GM18502 (cell line): Measurements from ENCODE around the gene HSPA12B.

Experiments
- ATAC-seq: cut with Tn5 transposase; IDR thresholded peaks from one replicate; pipeline ENCODE4 v1.9.1; 2021; ENCODE audit warnings: mild to moderate bottlenecking; ENCODE audit not compliant: unreplicated experiment, poor library complexity

HSPA12B gene

DNA sequence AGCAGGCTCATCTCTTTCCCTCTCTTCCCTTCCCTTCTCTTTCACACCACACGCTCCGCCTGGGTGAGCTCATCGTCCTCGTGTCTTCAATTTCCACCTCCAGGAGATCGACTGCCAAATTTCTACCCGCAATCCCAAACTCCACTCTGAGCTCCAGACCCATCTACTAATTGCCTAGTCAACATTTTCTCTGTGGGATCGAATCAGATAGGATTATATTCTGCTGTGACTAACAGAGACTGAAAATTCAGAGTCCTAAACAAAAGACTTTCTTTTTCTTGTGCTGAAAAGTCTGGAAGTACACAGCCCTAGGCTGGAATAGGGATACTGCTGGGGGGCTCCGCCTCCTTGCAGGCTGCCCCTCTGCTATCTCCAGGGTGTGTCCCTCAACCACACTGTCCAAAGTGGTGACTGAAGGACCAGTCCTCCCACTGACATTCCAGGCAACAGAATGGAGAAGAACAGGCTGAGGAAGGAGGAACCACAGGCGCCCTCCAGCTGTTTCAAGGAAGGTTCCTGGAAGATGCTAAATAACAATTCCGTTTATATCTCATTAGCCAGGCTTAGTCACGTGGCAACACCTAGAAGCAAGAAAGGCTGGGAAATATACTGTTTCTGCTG lies 5.0 kb upstream of the HSPA12B start:
- no peak for ATAC-seq

DNA sequence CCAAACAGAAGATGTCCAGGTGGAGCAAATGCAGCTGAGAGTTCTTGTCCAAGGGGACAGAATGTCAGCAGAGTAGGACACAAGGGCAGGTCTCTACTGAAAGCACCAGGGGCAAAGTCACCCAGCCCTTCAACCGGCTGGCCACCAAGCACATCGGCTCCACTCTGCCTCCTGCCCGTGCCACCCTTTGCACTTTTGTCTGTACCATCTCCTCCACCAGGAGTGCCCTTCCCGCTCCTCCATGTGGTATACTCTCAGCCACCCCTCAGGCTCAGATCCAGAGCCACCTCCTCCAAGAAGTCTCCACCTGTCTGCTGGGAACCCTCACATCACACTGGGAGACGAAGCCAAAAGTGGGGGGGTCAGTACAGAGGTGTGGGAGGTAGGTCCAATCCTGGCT lies 4.1 kb upstream of the HSPA12B start:
- ATAC-seq = no peak

DNA sequence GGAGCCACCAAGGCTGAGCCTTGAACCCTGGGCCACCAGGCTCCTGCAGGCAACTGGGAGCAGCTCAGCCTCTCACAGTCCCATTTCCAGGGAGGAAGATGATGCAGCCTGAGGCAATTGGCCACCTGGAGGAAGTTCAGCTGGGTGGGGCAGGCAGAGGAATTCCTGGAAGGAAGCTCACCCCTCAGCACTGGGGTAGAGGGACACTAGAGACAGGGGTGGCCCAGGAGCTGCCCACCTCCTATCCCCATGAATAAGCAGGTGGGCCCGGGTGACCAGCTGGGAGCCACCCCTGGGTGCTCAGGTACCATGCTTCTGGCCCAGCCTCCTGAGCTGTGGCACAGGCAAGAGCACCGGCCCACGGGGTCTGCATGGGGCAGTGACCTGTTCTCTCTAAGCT lies 3.6 kb upstream of the HSPA12B start:
- no peak for ATAC-seq

DNA sequence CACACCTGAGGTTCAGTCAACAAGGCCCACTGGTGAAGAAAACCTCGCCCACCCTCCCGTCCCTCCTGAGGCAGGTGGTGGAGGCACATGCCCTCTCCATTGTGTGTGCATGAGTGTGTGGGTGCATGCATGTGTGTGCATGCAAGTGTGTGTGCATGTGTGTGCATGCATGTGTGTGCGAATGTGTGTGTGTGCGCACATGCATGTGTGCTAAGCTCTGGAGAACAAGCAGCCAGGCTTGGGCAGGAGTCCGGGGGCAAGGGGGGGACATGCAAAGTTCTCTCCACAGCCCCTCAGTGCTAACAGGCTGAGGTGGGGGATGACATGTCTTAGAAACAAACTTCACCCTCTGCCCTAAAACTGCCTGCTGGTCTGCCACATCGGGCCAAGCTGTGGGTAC lies 3.1 kb upstream of the HSPA12B start:
- ATAC-seq = no peak

DNA sequence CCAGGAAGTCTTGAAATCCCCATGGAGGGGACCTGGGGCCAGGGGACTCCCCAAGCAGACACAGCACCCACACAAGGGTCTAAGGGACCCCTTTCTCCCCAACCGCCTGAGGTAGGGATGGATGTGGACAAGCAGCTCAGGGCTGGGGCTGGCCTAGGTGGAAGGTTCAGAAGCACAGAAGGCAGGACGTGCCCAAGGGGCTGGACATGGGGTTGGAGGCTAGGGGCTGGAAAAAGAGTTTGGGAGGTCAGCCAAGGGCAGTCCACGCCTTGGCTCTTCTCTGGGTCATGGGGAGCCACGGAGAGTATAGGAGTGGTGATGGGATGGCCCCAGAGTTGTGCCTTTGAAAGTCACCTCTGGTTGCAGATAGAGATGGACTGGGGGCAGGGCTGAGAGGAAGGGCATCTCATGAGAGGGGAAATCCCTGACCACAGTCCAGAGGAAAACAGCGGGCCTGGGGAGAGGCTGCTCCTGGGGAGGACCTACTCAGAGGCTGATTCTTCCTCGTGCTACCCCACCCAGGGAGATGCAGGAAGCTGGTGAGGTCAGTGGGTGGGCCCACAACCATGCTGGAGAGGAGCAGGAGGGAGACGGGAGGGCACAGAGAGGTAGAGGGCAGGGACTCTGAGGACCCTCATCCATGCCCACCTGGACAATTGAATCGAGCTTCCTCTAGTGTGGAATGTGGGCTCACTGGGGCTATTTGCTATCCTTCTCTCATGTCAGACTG lies 2.5 kb upstream of the HSPA12B start:
- no peak for ATAC-seq

DNA sequence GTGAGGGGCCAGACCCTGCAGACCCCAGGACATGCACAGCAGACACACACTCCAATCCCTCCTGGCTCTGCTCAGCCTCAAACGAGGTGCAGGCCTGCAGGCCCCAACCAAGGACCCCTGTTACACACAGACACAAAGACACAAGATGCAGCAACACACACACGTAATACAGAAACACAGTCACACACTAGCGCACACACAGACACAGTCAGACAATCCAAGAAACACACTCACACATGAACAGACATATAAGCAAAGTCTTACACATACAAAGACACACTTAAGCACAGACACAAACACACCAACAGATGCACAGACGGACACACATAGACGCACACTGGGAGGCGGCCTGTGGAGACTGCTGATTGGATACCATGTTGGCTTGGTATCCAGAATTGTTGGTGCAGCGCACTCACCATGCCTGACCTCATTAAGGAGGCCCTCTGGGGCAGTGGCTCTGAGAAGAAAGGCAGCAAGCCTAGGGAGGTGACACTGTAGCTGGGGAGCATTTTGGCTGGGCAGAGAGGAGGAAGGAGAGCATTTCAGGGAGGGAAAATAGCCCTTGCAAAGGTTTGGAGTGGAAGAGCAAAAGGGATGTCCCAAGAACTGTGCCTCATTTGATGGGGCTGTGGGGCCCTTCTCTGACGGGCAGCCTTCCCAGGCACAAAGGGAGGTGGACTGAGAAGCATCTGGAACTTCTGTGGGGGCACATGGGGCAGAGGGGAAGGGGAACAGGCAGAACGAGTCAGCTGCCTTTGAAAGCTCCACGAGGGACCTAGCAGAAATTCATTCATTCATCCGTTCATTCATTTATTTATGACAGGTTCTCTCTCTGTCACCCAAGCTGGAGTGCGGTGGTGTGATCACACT lies 1.4 kb upstream of the HSPA12B start:
- ATAC-seq = no peak

DNA sequence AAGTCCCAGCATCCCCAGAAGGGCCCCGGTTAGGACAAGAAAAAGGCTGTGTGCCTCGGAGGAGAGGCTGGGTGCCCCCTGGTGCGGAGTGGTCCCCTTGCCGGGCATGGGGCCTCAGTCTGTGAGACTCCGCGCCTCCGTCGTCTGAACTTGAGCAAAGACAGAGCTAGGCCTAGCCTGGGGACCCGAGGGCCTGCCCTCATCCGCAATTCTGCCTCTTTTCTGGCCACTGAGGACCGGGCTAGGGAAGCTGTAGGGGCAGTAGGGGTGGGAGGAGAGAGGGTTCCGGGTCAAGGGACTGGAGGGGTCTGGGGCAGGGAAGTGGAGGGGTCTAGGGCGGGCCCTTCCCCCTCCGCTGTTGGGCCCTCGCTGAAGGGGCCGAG lies 550 bp upstream of the HSPA12B start:
- no peak for ATAC-seq

DNA sequence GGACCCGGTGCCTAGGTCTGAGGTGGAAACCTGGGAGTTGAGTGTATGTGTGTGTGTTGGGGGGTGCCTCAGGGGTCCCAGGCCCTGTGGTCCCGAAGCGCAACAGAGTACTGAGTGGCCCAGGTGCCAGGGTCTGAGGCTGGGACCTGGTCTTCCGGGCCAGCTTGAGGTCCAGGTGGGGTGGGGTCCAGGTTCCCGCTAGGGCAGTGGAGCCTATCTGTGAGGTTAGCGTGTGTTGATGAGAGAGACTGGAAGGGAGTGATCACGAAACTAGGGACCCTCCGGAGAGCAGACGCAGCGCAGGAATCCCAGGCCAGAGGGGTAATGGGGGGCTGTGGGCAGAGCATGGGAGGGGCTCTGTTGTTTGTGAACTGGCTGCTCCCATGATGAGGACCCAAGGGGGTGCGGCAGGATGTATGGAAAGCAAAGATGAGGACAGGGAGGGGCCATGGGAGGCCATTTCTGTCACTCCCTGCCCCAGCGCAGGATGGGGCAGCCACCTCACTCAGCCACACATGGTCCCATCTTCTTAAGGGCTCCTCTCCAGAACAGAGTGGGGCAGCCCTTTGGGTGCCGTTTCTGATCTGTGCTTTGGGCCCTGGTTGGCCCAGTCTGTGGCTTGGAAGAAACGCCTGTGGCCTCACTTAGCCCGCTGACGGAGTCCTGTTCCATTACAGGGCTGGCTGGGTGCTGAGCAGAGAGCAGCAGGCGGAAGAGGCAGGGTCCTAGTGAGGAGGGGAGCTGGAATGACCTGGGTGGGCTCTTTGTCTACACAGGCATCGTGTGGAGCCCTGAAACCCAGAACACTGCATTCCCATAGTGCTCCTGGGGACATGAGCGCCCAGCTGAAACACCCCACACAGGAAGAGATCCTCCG lies 872 bp downstream of the HSPA12B start:
- no peak for ATAC-seq

DNA sequence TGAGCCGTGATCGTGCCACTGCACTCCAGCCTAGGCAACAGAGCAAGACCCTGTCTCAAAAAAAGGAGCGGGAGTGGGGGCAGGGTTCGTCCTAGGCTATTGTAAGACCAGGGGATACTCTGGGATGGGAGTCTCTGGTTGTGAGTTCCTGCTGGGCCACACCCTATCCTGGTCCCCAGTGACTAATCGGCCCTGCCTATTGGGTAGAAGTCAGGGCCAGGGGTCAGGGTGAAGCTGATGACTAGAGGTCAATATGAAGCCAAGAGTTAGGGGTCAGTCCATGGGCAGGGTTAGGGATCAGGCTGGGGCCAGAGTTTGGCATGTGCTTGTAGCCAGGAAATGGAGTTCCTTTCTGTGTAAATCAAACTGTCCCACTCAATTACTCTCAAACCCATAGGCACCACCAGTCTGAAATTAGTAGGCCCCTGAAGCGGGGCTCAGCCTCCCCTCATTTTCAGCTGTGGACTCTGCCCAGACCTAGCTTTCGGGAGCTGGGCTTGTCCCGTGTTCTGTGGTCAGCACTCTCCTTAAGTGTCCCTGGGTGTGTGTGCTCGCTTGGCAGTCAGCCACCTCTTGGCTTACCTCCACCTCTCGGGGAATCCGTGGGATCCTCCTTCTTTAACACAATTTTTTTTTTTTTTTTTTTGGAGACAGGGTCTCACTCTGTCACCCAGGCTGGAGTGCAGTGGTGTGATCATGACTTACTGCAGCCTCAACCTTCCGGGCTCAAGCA lies 1.8 kb downstream of the HSPA12B start:
- no peak for ATAC-seq

DNA sequence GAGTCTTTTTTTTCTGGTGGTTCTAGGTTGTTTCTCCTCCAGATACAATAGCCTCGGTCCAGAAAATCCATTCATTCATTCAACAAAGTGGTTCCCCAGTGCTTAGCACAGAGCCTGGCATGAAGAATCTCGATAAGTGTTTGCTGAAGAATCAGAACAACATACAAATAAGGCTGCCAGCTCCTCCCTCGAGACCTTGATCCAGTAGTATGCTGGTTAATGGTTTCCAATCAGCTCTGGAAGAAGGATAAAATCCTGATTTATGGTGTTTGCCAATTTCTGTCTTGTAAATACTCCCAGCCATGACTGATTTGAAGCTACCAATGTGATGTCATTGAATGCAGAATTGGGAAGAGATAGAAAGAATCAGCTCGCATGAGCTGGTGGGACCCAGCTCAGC lies 3.3 kb downstream of the HSPA12B start:
- ATAC-seq = no peak

DNA sequence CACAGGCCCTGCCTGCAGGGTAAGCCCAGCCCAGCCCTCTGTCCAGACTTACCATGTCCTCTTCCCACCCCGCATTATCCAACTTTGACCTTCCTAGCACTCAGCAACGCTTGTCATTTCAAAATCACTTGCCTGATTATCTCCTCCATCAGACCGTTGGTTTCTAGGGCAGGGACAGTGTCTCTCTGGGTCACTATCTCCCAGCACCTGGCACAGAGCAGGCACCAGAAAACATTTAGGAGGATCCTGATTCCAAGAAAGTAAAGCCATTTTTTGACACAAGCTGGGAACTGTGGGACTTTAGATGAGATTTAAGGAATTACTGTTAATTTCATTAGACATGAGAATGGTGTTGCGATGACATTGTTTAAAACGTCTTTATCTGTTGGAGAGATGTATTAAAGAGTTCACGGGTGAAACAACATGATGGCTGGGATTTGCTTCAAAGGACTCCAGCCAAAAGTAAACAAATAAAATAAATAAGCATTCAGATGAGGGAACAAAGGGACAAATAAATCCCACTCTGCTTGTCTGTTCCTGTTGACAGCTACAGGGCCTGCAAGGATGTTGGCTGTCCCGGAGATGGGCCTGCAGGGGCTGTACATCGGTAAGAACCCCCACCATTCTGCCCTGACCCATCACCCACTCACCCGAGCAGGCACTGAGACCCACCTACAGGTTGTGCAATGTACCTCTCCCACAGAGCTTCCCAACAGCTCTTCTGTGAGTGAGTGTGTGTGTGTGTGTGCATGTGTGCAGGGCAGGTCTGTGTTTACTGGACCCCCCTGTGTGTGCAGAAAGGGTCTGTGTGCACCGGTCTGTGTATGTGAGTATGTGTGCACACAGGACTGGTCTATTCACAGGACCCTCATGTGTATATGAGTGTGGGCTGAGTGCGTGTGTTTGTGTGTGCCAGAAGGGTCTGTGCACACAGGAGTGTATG lies 5.9 kb downstream of the HSPA12B start:
- no peak for ATAC-seq

DNA sequence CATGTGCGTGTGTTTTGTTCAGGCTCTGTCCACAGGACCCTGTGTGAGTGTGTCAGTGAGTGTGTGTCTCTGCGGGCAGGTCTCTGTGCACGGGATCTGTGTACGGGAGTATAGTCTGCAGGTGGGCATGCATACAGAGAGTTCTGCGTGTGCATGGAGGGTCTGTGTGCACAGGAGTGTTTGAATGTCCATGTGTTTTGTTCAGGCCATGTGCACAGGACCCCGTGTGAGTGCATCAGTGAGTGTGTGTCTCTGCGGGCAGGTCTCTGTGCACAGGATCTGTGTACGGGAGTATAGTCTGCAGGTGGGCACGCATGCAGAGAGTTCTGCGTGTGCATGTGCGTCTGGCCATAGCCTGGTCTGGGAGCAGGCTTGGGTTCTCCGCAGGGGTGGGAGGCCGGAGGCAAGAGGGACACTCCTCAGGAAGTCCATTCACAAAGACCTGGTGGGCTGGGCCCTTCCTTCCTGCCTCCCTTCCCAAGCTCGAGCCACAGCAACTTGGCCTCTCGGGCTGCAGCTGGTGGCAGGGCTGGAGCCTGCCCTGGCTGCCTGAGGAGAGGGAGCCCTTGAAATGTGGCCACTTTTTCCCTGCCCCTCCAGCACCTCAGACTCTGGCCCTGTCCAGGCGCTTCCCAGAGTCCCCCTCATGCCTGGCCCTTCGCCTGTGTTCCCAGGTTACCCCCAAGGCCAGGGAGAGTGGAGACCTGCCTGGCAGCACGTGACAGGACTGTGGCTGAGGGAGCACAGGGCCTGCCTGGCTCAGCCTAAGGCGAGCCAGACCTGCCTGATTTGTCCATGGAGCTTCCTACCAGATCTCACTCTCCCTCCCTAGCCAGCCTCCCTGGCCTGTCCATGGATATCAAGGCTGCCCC lies 6.8 kb downstream of the HSPA12B start:
- no peak for ATAC-seq

DNA sequence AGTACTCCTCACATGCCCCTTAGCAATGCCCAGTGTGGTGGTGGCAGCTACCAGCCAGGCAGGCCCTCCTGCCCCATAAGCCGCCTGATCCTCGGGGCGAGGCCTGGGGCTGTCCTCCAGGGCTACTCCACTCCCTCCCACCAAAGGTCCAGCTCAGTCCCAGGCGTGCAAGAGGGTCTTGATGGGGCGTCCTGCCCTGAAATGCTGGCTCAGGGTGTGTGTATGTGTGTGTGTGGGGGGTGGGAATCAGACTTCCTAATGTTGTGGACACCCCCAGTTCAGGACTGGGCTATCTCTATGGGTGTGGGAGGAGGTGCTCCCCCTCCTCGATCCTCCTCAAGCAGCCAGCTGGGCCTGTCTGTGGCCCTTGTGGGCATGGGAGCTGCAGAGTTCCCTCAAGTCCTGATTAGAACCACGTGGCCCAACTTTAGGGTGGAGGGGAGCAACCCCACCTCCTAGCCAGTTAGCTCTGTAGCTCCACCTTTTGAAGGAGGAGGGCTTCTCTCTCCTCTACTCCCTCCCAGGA lies 7.5 kb downstream of the HSPA12B start:
- no peak for ATAC-seq

DNA sequence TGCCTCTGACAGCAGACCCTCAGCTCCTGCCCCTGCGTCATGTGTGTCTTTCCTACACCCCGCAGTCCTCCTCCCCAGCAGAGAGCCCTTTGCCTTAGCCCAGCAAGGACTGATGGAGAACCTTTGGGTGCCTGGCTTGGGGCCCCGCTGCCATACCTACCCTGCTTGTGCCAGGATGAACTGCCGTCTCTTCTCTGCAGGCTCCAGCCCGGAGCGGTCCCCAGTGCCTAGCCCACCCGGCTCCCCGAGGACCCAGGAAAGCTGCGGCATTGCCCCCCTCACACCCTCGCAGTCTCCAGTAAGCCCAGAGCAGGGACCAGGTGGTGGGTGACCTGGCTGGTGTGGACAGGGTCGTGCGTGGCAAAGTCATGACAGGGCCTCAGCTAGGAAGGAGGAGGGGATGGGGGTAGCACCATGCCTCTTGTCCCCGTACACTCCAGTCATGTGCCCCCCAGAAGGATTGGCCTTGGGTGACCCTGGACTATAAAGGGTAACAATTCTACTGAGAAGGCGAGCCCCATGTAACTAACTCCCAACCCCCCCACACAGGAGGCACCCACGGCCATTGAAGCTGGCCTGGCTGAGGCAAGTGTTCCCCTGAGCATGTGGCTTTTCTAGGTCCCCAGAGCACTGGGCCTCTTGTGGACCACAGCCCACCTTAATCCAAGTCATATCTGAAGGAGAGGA lies 8.3 kb downstream of the HSPA12B start:
- ATAC-seq = no peak

DNA sequence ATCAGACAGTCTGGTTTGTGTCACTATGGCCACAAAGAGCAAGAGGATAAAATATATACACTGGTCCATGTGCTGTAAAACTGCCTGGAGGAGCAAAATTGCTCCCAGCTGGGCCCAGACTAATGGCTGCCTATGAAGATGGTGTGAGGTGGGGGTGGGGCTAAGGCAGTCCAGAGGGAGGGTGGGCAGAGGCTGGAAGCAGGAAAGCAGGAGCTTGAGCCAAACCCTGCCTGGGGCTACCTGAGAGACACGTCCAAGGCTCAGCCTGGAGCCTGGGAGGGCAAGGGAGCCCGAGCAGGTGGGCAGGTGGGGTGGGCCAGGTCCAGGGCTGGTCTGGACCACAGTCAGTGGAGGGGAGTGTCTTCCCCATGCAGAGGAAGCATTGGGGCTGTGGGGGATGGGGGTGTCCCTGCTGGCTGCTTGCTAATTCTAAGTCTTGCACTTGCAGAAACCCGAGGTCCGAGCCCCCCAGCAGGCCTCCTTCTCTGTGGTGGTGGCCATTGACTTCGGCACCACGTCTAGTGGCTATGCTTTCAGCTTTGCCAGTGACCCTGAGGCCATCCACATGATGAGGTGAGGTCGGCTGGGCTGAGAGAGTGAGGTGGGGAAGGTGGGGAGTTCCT lies 9.5 kb downstream of the HSPA12B start:
- ATAC-seq = no peak

DNA sequence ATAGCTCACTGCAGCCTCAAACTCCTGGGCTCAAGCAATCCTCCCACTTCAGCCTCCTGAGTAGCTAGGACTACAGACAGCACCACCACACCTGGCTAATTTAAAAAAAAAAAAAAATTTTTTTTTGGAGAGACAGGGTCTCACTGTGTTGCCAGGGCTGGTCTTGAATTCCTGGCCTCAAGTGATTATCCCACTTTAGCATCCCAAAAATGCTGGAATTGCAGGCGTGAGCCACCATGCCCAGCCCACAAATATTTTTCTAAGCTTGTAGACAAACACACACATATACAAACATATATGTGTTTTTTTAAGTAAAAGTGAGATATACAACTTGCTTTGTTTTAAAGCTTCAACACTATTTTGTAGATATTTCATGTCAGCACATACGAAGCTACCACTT lies 10.8 kb downstream of the HSPA12B start:
- no peak for ATAC-seq

DNA sequence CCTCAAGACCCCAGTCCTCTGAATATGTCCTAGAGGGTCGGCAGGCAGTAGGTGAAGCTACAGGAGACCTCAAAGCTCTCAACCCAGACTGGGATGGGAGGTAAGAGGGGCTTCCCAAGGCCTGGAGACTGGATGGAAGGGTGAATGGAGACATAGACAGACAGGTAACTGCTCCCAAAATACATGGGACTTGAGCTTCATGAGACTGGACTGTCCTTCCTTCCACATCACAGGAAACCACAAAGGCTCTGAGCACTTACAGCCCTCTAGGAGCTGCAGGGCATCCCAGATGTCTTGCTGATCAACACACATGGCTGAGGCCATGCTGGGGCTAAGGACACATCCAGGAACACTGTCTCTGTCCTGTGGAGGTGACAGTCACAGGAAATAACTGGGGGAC lies 11.6 kb downstream of the HSPA12B start:
- no peak for ATAC-seq
